GM21390 (cell line): ENCODE results near the gene KIF13A.
"Not testable (repeated sequence)": the region's sequence is repeated elsewhere in the genome, so short reads cannot be mapped to it uniquely, and the experiment has no call there.

Source experiments
- ATAC-seq: cut with Tn5 transposase; IDR thresholded peaks from one replicate; pipeline ENCODE4 v1.9.1; 2021; ENCODE audit not compliant: unreplicated experiment

KIF13A gene

DNA sequence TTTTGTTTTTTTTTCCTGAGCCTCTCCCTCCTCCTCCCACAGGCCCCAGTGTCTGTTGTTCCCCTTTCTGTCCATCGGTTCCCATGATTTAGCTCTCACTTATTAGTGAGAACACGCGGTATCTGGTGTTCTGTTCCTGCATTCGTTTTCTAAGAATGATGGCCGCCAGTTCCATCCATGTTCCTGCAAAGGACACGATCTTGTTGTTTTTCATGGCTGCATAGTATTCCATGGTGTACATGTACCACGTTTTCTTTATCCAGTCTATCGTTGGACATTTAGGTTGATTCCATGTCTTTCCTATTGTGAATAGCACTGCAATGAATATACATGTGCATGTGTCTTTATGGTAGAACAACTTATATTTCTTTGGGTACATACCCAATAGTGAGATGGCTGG, 175.1 kb downstream of the KIF13A start:
- no peak for ATAC-seq

DNA sequence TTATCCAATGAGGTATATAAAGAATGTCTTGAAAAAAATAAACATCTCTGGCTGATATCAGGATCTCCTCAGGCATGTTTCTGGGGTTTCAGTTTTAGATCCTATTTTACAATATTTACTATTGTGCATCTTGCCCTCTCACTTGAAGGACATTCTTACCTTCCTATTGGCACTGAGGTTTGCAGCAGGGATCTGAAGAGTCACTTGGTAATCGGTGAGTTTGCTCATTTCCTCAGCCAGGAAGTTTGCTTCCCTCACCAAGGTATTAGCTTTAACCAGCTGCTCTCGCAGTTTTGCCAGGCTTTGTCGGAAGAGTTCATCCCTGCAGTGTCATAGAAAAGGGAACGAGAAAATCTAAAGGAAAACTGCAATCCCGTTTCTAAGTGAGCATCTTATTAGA, 178.8 kb downstream of the KIF13A start:
- ATAC-seq = no peak

DNA sequence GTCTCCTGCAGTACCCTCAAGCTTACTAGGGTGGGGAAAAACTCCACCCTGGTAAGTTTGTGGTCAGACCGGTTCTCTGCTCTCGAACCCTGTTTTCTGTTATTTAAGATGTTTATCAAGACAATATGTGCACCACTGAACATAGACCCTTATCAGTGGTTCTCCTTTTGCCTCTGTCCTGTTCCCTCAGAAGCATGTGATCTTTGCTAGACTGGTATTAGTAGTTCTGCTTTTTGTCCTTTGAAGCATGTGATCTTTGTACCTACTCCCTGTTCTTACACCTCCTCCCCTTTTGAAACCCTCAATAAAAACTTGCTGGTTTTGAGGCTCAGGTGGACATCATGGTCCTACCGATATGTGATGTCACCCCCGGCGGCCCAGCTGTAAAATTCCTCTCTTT, 180.0 kb downstream of the KIF13A start:
- ATAC-seq = not testable (repeated sequence)

DNA sequence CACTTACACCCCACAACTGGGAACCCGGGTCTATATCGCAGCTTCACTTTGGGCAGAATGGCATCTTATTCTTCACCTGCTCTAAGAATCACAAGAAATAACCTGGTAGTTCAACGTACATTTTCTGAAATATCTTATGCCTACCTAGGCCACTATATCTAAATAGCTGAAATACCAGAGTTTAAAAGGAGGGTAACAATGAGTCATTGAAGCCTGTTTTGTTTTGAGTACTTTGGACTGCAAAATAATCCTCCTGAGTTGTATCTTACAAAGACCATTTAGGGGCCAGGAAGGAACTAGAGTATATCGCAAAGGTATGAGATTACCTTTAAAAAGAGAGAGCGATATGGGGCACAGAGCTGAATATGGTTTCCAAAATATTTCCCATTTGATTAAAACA, 184.0 kb downstream of the KIF13A start:
- ATAC-seq = no peak

DNA sequence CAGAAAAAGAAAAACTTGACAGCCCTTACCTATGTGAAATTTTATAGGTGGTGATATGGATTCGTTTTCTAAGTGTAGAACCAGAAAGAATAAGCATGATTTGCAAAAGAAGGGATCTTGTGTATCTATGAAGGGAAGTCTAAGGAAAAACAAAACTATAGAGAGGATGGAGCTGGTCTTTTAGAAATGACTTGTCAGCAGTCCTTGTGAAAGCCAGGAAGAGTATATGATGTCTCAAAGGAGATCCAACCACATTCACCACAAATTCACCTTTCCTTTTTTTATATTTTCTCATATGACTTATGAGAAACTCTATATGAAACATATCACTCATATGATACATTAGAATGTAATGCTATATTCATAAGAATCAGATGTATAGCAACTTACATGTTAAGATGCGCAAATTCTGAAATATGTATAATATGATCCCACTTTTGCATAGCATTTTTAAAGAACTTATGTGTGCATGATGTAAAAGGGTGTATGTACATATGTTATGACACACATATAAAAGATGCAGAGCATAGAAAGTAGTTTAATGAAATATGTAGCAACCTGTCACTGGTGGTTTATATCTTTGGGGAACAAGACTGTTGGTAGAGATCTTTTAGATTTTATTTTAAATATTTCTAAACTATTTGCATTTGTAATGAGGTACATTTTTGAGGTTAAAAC, 188.8 kb downstream of the KIF13A start:
- no peak for ATAC-seq

DNA sequence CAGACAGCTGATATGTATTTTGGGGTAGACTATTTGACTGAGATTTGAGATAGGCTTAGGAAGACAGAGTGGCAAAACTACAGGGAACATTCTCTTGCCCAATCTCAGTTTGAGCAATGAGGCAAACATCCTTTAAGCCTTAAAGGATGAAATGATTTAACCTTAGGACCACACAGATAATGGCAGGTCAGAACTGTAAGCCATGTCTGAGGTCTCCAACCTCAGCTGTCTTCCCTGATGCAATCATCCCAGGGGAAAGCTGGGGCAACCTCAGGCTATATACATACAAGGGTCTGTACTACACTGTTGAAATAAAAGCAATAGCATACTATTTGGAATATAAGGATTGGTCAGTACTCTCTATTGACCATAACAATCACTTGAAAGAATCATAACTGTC, 196.9 kb downstream of the KIF13A start:
- ATAC-seq = no peak

DNA sequence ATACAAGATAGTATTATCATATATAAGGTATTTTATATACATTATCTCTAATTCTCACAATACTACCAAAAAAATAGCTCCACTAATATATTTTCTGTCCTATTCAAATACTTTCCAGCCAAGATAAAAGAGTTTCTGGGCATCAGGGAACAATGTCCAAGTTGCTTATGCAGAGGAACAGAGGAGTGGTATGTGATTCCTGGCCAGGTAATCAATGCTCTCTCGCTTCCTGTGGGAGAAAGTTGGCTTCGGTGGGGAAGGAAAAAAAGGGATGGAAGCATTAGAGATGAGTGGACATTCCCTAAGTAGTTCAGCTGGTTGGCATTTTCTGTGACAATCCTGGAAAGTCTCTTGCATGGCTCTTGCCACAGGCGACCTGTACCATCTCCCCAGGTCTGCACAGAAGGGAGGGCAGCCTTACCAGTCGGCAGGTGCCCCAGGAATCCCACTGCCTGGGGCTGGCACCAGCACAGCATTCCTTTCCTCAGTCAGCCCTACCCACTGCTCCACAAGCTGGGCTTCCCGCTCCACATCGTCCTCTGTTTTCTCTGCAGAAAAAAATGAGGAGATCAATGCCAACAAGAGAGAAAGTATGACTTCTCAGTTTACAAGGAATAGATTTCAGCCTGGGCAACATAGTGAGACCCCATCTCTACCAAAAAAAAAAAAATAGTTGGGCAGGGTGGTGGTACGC, 202.2 kb downstream of the KIF13A start:
- ATAC-seq = no peak

DNA sequence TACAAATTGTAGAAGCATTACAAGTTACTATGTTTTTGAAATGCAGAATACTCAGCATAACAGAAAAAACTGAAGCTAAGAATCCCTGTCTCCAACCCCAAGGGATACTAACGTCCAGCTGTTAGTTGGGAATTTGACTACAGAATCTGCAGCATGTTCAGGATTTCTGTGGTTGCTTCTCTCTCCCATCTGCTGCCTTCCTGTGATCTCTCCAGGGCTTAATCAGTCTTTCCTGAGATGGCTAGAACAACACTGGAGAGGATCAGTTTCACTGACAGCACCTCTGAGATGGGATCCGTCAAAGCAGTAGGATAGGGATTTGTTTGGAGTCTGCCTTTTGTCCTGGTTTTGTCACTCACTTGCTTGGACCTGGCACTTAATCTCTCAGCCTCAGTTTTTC, 207.4 kb downstream of the KIF13A start:
- ATAC-seq = no peak

DNA sequence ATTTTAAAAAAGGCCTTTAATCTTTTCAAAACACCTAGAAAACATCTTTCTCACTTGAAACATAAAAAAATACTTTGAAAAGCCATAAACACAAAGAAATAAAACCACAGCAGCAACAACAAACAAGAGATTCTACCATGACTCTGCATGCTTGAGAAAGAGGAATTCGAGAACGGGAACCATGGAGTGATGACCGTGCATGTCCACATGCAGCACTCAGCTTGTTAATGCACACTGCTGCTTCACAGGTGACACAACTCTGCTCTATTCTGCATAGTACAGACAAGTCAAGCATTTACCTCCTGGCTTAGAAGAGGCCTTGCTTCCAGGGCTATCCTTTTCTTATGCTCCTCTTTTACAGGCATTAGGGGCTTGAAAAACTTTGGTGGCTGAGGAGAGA, 215.8 kb downstream of the KIF13A start:
- no peak for ATAC-seq

DNA sequence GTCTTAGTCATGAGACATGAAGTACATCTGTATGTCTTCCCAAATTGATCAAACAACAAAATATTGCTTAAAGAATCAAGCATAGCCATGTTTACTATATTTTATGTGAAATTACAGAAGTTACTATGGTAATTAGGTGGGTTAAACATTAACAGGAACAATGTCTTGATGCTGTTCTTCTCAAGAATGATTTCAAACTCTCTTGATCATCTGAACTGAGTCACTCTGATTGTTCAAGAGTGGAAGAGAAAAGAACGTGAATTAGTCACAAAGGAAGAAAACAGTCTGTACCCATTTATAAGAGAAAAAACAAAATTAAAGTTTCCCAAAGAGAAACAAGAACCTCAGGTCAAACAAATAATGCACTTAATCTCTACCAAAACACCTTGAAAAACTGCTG, 218.6 kb downstream of the KIF13A start:
- no peak for ATAC-seq

DNA sequence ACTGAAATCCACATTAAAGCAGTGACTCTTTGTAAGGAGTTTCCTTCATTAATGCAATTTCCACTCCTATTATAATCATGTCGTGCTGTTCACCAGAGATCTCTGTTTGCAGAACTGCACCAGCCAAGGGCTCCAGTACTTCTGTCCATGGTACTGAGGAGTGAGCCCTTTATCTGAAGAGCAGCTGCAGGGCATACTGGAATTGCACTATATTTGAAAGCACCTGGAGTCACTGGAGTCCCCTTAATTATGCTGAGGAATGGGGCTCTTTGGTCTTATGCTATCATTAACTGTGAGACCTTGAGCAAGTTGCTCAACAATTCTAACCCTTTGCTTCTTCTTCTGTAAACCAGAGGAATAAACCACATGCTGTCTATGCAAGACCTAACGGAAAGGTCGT, 219.0 kb downstream of the KIF13A start:
- no peak for ATAC-seq

DNA sequence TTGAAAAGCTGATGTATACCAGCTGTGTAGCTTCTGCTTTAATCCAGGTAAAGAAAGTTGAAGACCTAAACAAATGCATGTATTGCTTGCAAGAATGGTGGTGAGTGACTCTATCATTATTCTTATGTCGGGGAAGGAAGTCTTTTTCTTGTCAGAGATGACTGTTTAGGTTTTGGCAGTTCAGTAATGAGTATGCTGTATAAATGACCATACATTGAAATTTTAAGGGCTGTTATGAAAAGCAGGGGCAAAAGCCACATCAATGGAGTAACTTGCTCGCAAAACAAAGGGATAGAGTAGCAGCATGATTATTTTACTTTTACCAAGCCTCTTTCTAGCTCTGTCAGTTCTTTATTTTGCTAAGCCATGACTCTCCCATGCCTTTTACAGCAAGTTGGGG, 224.8 kb downstream of the KIF13A start:
- ATAC-seq = no peak

DNA sequence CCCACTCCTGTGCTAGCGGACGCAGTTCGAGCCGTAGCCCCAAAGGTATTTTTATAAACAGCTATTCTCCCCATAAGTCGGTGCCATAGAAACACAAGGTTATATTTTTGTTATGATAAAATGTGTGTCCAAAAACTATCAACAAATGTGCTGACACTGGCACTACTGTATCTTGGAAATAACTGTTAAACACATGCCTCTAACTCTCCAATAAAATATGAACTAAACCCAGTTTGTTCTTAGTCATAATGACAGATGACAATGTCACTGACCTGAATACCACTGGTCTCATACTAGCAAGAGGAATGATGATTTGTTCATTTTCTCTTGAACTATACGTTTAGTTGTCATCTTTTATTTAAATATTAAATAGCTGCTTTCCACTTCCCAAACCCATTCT, 229.3 kb downstream of the KIF13A start:
- ATAC-seq = no peak

DNA sequence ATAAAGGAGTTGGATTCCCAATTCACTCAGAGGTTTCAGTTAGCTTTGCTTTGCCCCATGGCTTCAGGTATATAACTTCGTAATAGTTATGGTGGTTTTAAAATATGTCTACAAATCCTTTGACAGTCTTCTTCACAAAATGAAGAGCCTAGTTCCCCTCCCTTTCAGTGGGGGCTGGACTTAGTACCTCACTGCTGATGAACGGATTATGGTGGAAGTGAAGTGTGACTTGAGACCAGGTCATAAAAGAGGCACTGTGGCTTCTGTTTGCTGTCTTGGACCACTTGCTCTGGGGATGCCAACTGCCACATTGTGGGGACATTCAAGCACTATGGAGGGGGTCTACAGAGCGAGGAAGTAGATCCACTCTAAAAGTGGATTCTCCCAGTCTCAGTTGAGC, 233.2 kb downstream of the KIF13A start:
- no peak for ATAC-seq

DNA sequence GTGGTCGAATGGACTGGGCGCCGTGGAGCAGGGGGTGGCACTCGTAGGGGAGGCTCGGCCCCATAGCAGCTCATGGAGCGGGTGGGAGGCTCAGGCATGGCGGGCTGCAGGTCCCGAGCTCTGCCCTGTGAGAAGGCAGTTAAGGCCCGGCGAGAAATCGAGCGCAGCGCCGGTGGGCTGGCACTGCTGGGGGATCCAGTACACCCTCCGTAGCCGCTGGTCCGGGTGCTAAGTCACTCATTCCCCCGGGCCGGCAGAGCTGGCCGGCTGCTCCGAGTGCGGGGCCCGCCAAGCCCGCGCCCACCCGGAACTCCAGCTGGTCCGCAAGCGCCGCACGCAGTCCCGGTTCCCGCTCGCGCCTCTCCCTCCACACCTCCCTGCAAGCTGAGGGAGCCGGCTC, 242.1 kb downstream of the KIF13A start:
- ATAC-seq = not testable (repeated sequence)

DNA sequence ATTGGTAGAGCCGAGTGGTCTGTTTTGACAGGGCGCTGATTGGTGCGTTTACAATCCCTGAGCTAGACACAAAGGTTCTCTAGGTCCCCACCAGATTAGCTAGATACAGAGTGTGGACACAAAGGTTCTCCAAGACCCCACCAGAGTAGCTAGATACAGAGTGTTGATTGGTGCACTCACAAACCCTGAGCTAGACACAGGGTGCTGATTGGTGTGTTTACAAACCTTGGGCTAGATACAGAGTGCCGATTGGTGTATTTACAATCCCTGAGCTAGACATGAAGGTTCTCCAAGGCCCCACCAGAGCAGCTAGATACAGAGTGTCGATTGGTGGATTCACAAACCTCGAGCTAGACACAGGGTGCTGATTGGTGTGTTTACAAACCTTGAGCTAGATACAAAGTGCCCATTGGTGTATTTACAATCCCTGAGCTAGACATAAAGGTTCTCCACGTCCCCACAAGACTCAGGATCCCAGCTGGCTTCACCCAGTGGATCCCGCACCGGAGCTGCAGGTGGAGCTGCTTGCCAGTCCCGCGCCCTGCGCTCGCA, 242.6 kb downstream of the KIF13A start:
- not testable (repeated sequence) for ATAC-seq

DNA sequence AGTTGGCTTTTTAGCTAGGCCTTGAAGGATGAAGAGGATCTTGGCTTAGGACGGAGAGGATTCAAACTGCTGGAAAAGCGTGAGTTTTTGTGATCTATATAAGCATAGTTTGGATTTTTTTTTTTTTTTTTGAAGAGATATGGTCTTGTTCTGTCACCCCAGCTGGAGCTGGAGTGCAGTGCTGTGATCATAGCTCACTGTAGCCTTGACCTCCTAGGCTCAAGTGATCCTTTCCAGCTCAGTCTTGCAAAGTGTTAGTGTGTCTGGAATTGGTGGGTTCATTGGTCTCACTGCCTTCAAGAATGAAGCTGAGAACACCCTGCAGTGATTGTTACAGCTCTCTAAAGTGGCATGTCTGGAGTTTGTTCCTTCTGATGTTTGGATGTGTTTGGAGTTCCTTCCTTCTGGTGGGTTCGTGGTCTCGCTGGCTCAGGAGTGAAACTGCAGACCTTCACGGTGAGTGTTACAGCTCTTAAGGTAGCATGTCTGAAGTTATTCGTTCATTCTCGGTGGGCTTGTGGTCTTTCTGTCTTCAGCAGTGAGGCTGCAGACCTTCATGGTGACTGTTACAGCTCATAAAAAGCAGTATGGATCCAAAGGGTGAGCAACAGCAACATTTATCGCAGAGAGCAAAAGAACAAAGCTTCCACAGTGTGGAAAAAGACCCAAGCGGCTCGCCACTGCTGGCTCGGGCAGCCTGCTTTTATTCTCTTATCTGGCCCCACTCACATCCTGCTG, 243.2 kb downstream of the KIF13A start:
- no peak for ATAC-seq

DNA sequence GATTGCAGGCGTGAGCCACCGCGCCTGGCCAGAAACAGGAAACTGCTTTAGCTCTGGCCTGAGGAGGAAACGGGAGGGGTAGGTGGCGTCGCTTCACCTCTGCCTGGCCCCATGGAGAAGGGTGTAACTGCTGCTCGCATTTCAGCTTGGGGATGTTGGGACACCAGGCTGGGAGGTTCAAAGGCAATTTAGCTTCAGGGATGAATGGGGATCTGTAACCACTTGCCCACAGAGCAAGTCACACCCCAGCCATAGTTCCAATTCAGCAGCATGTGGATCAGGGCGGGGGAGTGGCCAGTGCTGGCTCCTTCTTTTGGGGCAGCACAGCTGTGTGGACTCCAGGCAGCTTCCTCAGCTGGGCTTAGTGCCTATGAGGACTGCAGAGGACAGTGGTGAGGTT, 245.9 kb downstream of the KIF13A start:
- ATAC-seq = no peak

DNA sequence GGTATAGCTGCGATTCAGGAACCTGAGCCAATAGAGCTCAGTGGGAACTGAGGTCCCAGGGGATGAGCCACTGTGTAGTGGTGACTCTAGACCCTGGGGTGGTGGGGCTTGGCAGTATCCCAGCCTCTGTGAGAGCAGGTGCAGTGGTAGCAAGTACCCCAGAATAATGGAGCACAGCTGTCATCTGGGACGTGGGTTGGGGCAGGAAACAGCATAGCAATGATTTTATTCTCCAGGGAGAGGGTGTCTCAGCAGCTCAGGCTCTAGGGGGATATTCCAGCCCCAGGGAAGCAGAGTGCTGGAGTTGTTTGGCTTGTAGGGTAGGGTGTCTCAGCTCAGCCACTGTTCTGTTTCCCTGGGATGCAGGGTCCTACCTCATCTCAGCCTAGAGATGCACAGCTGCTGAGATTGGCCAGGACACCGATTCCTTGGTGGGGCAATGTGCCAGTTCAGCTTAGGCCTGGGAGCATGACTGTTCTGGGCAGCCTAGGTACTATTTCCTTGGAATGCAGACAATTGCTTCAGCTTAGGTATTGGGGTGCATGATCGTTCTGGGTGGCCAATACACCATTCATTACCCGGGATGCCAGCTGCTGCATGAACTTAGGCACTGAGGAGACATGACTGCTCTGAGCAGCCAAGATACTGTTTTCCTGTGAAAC, 246.7 kb downstream of the KIF13A start:
- ATAC-seq = no peak

DNA sequence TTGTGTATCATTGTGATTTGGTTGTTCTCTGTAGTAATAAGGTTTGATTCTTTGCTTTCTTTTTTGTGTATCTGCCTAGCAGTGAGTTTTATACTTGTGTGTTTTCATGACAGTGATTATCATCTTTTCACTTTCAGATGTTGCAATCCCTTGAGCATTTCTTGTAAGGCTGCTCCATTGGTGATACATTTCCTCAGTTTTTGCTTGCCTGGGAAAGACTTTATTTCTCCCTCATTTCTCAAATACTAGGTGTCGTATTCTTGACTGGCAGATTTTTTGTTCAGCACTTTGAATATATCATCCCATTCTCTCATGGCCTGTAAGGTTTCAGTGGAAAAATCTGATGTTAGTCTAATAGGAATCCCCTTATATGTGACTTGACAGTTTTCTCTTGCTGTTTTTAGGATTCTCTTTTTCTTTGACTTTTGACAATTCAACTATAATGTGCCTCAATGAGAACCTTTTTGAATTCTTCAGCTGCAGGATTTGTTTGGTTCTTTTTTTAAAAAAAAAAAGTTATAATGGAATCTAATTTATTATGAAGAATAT, 249.7 kb downstream of the KIF13A start:
- ATAC-seq = no peak

DNA sequence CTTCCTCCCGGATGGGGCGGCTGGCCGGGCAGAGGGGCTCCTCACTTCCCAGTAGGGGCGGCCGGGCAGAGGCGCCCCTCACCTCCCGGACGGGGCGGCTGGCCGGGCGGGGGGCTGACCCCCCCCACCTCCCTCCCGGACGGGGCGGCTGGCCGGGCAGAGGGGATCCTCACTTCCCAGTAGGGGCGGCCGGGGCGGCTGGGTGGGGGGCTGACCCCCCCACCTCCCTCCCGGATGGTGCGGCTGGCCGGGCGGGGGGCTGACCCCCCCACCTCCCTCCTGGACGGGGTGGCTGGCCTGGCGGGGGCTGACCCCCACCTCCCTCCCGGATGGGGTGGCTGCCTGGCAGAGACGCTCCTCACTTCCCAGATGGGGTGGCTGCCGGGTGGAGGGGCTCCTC, 252.1 kb downstream of the KIF13A start:
- ATAC-seq = not testable (repeated sequence)
